HUES48 (cell line): ENCODE results near the gene PACSIN1.

Source experiments
- H3K27ac ChIP-seq: one replicate; pipeline ENCODE4 v1.7.0; 2013; ENCODE audit warnings: low read depth, low read length, inconsistent platforms
- H3K27me3 ChIP-seq: 2 replicates; pipeline ENCODE4 v1.6.1; 2013; ENCODE audit warnings: mild to moderate bottlenecking, low read length; ENCODE audit not compliant: control insufficient read depth, insufficient read depth
- H3K36me3 ChIP-seq: 2 replicates; pipeline ENCODE4 v1.6.1; 2013; ENCODE audit warnings: low read length; ENCODE audit not compliant: control insufficient read depth, insufficient read depth
- H3K4me1 ChIP-seq: 2 replicates; pipeline ENCODE4 v1.6.1; 2013; ENCODE audit warnings: mild to moderate bottlenecking, low read length; ENCODE audit not compliant: control insufficient read depth, insufficient read depth
- H3K4me3 ChIP-seq: 2 replicates; pipeline ENCODE4 v1.5.1; 2013; ENCODE audit warnings: mild to moderate bottlenecking, low read depth, low read length
- H3K9ac ChIP-seq: 2 replicates; pipeline ENCODE4 v1.6.1; 2013; ENCODE audit warnings: mild to moderate bottlenecking, low read depth, low read length, moderate library complexity
- H3K9me3 ChIP-seq: 2 replicates; pipeline ENCODE4 v1.6.1; 2013; ENCODE audit warnings: low read length; ENCODE audit not compliant: control insufficient read depth, insufficient read depth

The PACSIN1 gene

GRCh38 chr6:34530753-34531365 lies 65.0 kb downstream of the PACSIN1 start:
- H3K27ac ChIP-seq, result no peak overlapping the region
- H3K9ac ChIP-seq, result no peak overlapping the region
- H3K4me1 ChIP-seq, result peaks cover 17% of the 10 kb centered on the region
- no peak overlapping the region for H3K4me3 ChIP-seq
- no peaks in the 10 kb centered on the region for H3K9me3 ChIP-seq
- H3K27me3 ChIP-seq, result 0 out of 2 replicates have a peak, but pooled peaks cover 3% of the 10 kb centered on the region
- no peaks in the 10 kb centered on the region for H3K36me3 ChIP-seq

DNA sequence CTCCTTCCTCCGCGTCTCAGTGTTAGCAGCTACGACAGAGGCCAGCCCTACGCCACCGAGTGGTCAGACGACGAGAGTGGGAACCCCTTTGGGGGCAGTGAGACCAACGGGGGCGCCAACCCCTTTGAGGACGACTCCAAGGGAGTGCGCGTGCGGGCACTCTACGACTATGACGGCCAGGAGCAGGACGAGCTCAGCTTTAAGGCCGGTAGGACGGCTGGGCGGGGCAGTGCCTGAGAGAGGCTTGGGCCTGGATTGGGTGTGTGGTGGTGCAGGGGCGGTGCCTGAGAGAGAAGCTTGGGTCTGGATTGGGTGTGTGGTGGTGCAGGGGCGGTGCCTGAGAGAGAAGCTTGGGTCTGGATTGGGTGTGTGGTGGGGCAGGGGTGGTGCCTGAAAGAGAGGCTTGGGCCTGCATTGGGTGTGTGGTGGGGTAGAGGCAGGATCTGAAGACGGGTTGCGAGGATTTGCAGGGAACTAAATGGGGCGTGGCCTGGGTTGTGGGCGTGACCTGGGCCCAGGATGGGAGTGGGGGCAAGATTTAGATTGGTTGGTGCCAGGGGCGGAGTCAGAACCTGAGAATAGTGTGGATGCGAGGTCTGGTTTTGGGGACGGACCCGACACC lies 65.8 kb downstream of the PACSIN1 start:
- Histone ChIP-seq H3K9ac (no peak overlapping the region), H3K27me3 (0 out of 2 replicates have a peak, but pooled peaks cover 3% of the 10 kb centered on the region), H3K4me1 (peaks cover 12% of the 10 kb centered on the region), H3K4me3 (no peak overlapping the region), H3K9me3 (no peaks in the 10 kb centered on the region), H3K36me3 (no peaks in the 10 kb centered on the region), H3K27ac (no peak overlapping the region)

DNA sequence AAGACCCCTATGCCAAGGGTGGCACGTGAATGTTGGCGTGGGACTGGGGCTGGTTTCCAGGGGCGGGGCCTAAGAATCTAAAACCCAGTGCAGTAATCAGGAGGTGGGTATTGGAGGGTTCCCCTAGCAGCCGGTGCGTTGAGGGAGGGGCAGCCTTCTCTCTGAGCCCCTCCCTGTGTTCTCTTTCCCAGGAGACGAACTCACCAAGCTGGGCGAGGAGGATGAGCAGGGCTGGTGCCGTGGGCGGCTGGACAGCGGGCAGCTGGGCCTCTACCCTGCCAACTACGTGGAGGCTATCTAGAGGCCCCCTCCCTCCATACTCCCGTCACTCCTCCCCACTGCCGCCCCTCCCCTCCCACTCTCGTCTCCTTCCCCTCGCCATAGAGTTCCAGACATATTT lies 66.4 kb downstream of the PACSIN1 start:
- peaks cover 10% of the 10 kb centered on the region for H3K4me1 ChIP-seq
- no peak overlapping the region for H3K9ac ChIP-seq
- H3K4me3 ChIP-seq, result no peak overlapping the region
- H3K9me3 ChIP-seq, result no peaks in the 10 kb centered on the region
- 0 out of 2 replicates have a peak, but pooled peaks cover 3% of the 10 kb centered on the region for H3K27me3 ChIP-seq
- no peak overlapping the region for H3K27ac ChIP-seq
- H3K36me3 ChIP-seq, result no peaks in the 10 kb centered on the region

DNA sequence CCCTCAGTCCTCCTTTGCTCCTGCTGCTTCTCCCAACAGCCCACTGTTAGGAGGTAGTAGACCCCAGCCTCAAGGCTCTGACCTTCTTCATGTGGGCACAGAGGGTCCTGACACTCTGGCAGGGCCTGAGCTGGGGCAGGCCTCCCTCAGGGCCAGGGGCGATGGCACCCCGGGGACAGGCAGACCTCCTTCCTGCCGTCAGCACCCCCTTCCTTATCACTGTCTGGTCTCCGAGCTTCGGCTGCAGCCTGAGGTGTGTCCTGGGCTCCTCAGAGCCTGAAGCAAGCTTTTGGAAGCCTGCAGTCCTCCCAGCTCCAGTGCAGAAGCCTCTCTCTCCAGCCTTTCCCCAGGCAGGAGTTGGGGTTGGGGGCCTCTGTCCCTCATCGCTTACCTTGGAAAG lies 68.3 kb downstream of the PACSIN1 start:
- no peaks in the 10 kb centered on the region for H3K27me3 ChIP-seq
- H3K9ac ChIP-seq, result no peak overlapping the region
- H3K4me3 ChIP-seq, result no peak overlapping the region
- no peaks in the 10 kb centered on the region for H3K36me3 ChIP-seq
- H3K27ac ChIP-seq, result no peak overlapping the region
- H3K4me1 ChIP-seq, result no peaks in the 10 kb centered on the region
- H3K9me3 ChIP-seq, result no peaks in the 10 kb centered on the region

GRCh38 chr6:34534656-34535055 lies 68.8 kb downstream of the PACSIN1 start:
- Histone ChIP-seq H3K27me3 (no peaks in the 10 kb centered on the region), H3K9me3 (no peaks in the 10 kb centered on the region), H3K36me3 (no peaks in the 10 kb centered on the region), H3K9ac (no peak overlapping the region), H3K4me3 (no peak overlapping the region), H3K4me1 (peaks cover 2% of the 10 kb centered on the region; the same call in 1 of the 2 replicates), H3K27ac (no peak overlapping the region)

DNA sequence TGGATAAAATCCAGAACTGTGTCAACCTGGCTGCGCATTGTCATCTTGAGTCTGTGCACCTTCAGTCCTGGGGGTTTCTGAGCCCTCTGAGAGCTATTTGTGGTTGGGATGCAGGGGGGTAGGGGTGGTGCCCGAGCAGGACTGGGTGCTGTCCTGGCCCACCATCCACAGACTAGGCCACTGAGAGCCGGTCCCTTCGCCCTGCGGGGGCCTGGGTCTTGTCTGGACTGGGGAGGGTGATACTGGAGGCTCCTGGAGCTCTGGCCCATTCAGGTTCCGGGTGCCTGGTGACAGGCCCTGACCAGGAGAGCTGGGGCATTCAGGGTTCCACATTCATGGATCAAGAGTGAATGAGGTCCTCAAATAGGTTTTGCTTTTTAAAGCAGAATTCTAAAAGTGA lies 69.3 kb downstream of the PACSIN1 start:
- Histone ChIP-seq H3K27me3 (no peaks in the 10 kb centered on the region), H3K27ac (no peak overlapping the region), H3K9ac (no peak overlapping the region), H3K4me1 (peaks cover 3% of the 10 kb centered on the region; the same call in 1 of the 2 replicates), H3K9me3 (no peaks in the 10 kb centered on the region), H3K36me3 (no peaks in the 10 kb centered on the region), H3K4me3 (no peak overlapping the region)

- no peaks in the 10 kb centered on the region for H3K27me3 ChIP-seq
- no peaks in the 10 kb centered on the region for H3K36me3 ChIP-seq
- H3K9ac ChIP-seq, result no peak overlapping the region
- H3K9me3 ChIP-seq, result no peaks in the 10 kb centered on the region
- no peak overlapping the region for H3K4me3 ChIP-seq
- peaks cover 3% of the 10 kb centered on the region; the same call in 1 of the 2 replicates for H3K4me1 ChIP-seq
- no peak overlapping the region for H3K27ac ChIP-seq
These were observed 69.8 kb downstream of the PACSIN1 start for GRCh38 chr6:34535646-34536045.

GRCh38 chr6:34536251-34536958 lies 70.5 kb downstream of the PACSIN1 start:
- H3K9ac ChIP-seq, result no peak overlapping the region
- H3K4me1 ChIP-seq, result peaks cover 3% of the 10 kb centered on the region; the same call in 1 of the 2 replicates
- H3K9me3 ChIP-seq, result no peaks in the 10 kb centered on the region
- H3K4me3 ChIP-seq, result no peak overlapping the region
- no peak overlapping the region for H3K27ac ChIP-seq
- H3K36me3 ChIP-seq, result no peaks in the 10 kb centered on the region
- H3K27me3 ChIP-seq, result no peaks in the 10 kb centered on the region

DNA sequence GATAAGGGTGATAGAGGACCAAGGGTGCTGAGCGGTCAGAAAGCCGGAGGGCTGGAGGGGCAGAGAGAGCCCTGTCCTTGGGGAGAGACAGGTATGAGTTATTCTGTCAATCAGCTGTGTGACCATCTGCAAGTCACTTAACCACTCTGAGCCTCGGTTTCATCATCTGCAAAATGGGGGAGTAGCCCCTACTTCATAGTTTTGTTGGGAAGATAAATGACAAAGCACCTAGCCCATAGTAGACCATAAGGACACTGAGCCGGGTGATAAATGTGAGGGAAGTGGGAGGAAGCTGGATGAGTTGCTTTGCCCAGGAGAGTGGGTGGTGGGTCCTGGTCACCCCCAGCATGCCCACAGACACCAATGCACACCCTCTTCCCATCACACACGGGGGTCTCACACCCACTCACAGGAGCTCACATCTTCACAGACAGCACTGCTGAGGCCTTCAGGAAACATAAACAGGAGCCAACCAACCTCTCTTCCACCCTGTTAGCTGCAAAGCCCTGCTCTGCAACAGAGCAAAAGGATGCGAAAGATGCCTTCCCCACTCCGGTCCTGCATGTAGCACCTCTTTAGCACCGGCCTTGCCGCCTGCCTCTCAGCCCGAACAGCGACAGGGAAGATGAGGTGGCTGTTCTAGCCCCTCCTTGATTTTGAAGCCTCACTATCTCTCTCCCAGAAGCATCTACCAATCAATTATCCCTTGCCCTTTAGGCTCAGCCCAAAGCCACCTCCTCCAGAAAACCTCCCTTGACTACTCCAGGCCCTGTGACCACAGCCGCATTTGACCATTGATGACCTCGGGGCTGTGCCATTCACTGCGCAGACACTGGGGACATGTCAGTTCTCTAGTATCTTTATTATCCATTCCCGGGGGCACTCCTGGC lies 71.3 kb downstream of the PACSIN1 start:
- no peaks in the 10 kb centered on the region for H3K9me3 ChIP-seq
- no peaks in the 10 kb centered on the region for H3K27me3 ChIP-seq
- no peak overlapping the region for H3K4me3 ChIP-seq
- H3K36me3 ChIP-seq, result no peaks in the 10 kb centered on the region
- H3K4me1 ChIP-seq, result peaks cover 3% of the 10 kb centered on the region; the same call in 1 of the 2 replicates
- H3K27ac ChIP-seq, result no peak overlapping the region
- no peak overlapping the region for H3K9ac ChIP-seq

- no peak overlapping the region for H3K9ac ChIP-seq
- H3K27me3 ChIP-seq, result no peaks in the 10 kb centered on the region
- no peaks in the 10 kb centered on the region for H3K36me3 ChIP-seq
- H3K27ac ChIP-seq, result no peak overlapping the region
- H3K4me3 ChIP-seq, result no peak overlapping the region
- no peaks in the 10 kb centered on the region for H3K9me3 ChIP-seq
- peaks cover 3% of the 10 kb centered on the region; the same call in 1 of the 2 replicates for H3K4me1 ChIP-seq
These were observed 72.2 kb downstream of the PACSIN1 start for GRCh38 chr6:34537922-34538550.
